GM18507 (cell line): Measurements from ENCODE around the gene OR2D2.
"Not testable (repeated sequence)": the region's sequence is repeated elsewhere in the genome, so short reads cannot be mapped to it uniquely, and the experiment has no call there.

ENCODE experiments used
- DNase-seq: peaks from one replicate; pipeline ENCODE4 v3.0.0; 2011; ENCODE audit warnings: low read depth; ENCODE audit not compliant: insufficient read length; ENCODE audit errors: extremely low spot score
- FAIRE-seq: peaks from 2 replicates; lab custom pipeline; 2011; peaks lifted over from hg19 to GRCh38; lab: Jason Lieb, UNC

Gene OR2D2

GRCh38 chr11:6888830-6889229 is 3.5 kb downstream of the OR2D2 start:
- no peak for DNase-seq
- FAIRE-seq: no peak

GRCh38 chr11:6887711-6888110 is 4.6 kb downstream of the OR2D2 start:
- DNase-seq, FAIRE-seq: not testable (repeated sequence)

GRCh38 chr11:6882751-6883150 is 9.5 kb downstream of the OR2D2 start:
- DNase-seq (no peak), FAIRE-seq (no peak)

DNA sequence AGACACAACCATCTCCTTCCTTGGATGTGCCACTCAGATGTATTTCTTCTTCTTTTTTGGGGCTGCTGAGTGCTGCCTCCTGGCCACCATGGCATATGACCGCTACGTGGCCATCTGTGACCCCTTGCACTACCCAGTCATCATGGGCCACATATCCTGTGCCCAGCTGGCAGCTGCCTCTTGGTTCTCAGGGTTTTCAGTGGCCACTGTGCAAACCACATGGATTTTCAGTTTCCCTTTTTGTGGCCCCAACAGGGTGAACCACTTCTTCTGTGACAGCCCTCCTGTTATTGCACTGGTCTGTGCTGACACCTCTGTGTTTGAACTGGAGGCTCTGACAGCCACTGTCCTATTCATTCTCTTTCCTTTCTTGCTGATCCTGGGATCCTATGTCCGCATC is 15.4 kb downstream of the OR2D2 start:
- FAIRE-seq (no peak), DNase-seq (no peak)

- no peak for FAIRE-seq
- no peak for DNase-seq
Observed at GRCh38 chr11:6876325-6876724, 16.0 kb downstream of the OR2D2 start, which contains the start of gene OR10A4. OR10A4 (plus strand) TSS chr11:6876625; CDS start chr11:6876648, 23 bp downstream.

GRCh38 chr11:6875761-6876160 is 16.5 kb downstream of the OR2D2 start:
- DNase-seq: no peak
- FAIRE-seq: no peak

DNA sequence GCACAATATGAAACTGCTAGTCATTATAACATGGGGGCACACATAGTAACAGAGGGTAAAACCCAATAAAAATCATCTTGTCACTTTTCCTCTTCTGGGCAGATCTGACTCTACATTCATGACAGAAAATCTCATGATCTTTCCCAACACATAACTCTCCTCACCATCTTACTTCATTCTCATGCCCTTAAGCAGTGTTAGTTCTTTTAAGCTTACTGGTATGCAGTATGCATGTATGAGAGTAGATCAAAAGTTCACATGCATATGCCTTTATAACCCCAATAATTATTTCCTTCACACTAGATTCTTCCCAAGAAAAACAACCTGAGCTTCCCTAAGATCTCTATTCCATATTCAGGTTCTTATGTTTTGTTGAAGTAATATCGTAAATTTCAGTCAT is 21.0 kb downstream of the OR2D2 start:
- FAIRE-seq: no peak
- DNase-seq: no peak

GRCh38 chr11:6864438-6864837 is 27.9 kb downstream of the OR2D2 start:
- DNase-seq (no peak), FAIRE-seq (no peak)

GRCh38 chr11:6862961-6863360 is 29.3 kb downstream of the OR2D2 start, which contains the start of gene OR10A2:
OR10A2 (plus strand) TSS chr11:6863057; CDS start chr11:6869755, 6,698 bp downstream.
- FAIRE-seq: no peak
- DNase-seq: no peak

GRCh38 chr11:6856871-6857270 is 35.4 kb downstream of the OR2D2 start:
- FAIRE-seq (no peak), DNase-seq (no peak)

- DNase-seq: no peak
- no peak for FAIRE-seq
Observed at GRCh38 chr11:6855971-6856541, 36.2 kb downstream of the OR2D2 start.

- DNase-seq, FAIRE-seq: not testable (repeated sequence)
Observed at GRCh38 chr11:6854801-6855200, 37.5 kb downstream of the OR2D2 start.

DNA sequence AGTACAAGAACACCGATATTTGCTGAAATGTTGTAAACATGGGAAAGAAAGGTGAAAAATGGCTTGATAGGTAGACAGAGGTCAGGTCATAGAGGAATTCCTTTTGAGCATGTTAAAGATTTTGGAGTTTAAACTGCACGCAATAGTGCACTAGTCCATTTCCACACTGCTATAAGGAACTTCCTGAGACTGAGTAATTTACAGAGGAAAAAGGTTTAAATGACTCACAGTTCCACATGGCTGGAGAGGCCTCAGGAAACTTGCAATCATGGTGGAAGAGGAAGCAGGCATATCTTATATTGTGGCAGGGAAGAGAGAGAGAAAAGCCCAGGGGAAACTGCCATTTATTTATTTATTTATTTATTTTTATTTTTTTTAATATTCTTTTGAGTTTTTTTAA is 41.8 kb downstream of the OR2D2 start:
- FAIRE-seq (no peak), DNase-seq (no peak)

GRCh38 chr11:6845383-6845782 is 46.9 kb downstream of the OR2D2 start, which contains the start of gene OR10A5:
OR10A5 (plus strand) TSS chr11:6845683; CDS start chr11:6845683, 0 bp downstream.
- no peak for DNase-seq
- FAIRE-seq: no peak

DNA sequence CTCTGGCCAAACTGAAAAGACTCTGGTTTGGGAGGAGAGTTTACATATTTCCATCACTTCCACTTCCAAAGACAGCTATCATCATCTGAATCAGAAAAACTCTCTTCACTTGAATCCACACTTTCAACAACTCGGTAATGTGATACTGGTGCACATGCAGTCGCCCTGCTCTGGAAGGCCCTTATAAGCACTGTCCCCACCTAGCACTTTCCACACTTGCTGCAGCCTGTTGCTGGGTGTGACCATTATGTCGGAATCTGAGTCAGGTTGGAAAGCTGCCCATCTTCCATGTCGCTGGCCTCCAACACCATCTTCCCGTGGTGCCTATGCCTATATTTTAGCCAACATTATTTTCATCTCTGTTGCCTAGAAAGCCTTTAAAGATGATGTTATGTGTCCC is 47.9 kb downstream of the OR2D2 start:
- FAIRE-seq: no peak
- no peak for DNase-seq

GRCh38 chr11:6843670-6844069 is 48.6 kb downstream of the OR2D2 start:
- DNase-seq (no peak), FAIRE-seq (no peak)

DNA sequence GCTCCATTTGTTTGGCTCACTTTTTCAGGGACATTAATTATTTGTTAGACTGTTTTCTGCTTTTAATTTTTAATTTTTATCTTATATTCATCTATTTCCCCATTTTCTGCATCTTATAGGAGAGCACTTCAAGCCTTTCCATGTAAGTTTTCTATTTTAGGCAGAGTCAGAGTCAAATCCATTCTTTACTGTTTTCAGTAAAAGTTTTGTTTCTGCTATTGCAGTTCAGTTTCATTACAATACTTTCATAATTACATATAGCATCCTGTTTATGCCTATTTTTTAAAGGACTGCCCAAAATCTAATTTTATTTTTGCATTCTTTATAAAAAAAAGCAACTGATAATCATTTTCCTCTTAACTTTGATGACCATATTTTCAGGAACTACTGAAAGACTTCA is 50.6 kb downstream of the OR2D2 start:
- no peak for DNase-seq
- no peak for FAIRE-seq
